ENCODE measurements around the gene UNC79.

UNC79 gene

DNA sequence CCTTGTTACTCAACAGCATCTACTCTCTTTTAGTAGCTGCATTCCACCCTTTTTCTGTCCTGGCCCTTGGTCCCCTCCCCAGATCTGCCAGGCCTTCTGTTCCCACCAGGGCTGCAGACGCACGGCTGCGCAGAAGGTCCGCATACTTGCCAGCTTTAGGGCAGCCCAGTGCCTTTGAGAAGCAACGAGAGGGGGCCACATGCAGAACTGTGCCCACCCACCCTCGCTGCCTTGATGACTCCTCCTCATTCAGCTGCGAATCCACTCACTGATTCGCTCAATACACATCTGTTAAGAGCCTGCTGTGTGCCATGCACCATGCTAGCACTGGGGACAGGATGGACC lies 318.3 kb downstream of the UNC79 start:
- no peak for DNase-seq (ENCODE audit: low spot score)

DNA sequence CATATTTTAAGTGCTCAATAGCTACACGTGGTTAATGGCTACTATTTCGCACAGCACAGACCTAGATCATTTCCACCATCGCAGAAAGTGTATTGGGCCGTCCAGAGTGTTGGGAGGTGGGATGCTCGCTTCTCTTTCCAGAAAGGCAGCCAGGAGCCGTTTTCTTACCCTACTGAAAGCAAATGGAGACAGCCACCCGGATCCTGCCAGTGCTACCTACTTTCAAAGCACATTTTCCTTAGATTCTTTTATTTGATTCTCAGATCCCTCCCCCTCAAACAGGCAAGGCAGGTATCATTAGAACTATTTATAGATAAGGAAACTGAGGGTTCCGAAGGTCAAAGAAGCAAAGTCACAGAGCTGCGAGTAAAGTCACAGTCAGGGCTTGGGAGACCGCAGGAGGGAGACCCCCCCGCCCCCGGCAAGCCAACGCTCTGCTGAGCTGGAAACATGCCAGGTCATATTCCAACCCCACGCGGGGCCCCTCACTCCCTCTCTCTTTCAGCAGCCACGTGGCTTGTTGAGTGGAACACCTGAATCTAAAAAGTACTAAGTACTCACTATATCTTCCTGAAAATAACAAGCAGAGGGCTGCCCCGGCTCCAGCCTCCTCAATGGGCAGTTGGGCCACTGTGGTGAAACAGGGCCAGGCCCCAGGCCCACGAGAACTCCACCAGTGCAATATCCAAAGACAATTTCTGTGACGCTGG lies 321.4 kb downstream of the UNC79 start:
- DNase-seq (ENCODE audit: low spot score) = no peak

- peak; percentile 99 for DNase-seq (ENCODE audit: low spot score)
These were observed 322.3 kb downstream of the UNC79 start for GRCh38 chr14:93752980-93753561.

GRCh38 chr14:93753647-93754046 lies 322.9 kb downstream of the UNC79 start:
- no peak for DNase-seq (ENCODE audit: low spot score)

- DNase-seq (ENCODE audit: low spot score) = no peak
These were observed 326.5 kb downstream of the UNC79 start for GRCh38 chr14:93757206-93757605.
